T-helper 2 cell (primary cell): ENCODE measurements around the gene CCDC71.
A peak's percentile ranks its signal among the peaks of the same experiment; 100 is the strongest.

Source experiments
- DNase-seq, 5 experiments: peaks; one replicate each; pipeline versions ENCODE4 v3.0.0 to v3.0.0-alpha.2; 2012 to 2022
- total RNA-seq, 2 donors: gene quantifications; one replicate each; lab custom pipeline; 2026; lab: John Stamatoyannopoulos, UW

Gene CCDC71
- total RNA-seq, result 4.7 to 10.4 reads per million in 2 donors

DNA sequence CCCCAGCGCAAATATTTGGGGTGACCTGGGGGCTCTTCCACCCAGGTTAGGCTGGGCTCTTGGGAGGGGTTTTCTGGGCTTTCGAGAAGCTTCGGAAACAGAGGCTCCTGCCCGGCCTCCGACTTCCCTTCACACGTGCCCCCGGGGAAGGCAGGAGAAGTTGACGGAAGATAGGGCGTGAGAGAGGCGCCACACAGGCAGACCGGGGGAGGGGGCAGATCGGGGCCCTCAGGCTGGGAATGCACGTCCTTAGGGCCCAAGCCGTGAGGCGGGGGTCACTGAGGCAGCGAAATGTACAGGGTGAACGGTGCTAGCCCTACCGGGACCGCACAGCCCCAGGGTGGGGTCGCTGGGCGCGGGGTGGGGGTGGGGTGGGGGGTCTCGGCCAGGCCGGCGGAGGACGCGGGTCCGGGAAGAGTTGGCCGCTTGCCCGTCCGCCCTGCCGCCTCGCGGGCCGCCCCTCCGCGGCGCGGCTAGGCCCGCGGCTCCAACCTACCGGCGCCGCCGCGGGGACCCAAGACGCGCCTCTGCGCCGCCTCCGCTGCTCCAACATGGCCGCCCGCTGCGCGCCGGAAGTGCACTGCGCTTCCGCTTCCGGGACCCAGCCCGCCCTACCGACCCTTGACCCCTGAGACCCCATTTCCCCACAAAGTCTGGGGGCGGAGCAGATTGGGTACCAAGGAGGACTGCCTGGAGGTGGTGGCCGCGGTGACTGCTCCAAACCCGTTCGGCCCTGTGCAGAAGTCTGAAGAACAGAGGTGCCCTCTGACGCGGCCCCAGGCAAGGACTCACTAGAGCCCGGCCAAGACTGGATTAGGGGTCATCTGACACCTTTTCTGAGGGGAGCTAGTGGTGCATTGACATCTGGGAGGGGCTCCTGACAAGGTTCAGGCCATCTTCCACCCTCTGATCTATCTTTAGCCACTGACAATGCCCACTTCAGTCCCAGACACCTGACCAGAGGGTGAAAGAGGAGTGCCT is at the start of gene CCDC71:
Gene CCDC71 (minus strand): TSS at position 561 of the 981 bp plus-strand sequence. CDS start 2,123 bp downstream, outside the sequence.
- DNase-seq, result peak; percentile 52 to 89 (median 60)

GRCh38 chr3:49213998-49214397 is 47.9 kb upstream of the CCDC71 start:
- no peak for DNase-seq

GRCh38 chr3:49213541-49213943 is 47.4 kb upstream of the CCDC71 start:
- no peak for DNase-seq

DNA sequence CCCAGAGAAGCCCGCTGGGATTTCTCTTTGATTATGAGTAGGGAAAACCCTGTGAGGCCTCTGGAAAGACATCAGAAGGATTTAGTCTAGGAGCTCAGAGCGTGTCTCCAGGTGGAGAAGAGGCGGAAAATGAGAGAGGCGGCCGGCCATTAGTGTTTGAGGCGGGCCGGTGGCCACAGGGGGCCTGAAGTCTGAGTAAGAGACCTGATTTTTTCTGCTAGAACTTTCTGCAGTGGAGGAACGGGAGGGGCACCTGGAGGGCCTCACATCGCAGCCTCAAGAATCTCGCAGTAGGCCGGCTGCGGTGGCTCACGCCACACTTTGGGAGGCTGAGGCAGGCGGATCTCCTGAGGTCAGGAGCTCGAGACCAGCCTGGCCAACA is 33.8 kb upstream of the CCDC71 start:
- no peak for DNase-seq

- DNase-seq, result peak in 1 of 5 experiments; percentile 6
Measured at GRCh38 chr3:49199239-49199899, 33.2 kb upstream of the CCDC71 start.

GRCh38 chr3:49198611-49199230 is 32.6 kb upstream of the CCDC71 start:
- DNase-seq, result no peak

DNA sequence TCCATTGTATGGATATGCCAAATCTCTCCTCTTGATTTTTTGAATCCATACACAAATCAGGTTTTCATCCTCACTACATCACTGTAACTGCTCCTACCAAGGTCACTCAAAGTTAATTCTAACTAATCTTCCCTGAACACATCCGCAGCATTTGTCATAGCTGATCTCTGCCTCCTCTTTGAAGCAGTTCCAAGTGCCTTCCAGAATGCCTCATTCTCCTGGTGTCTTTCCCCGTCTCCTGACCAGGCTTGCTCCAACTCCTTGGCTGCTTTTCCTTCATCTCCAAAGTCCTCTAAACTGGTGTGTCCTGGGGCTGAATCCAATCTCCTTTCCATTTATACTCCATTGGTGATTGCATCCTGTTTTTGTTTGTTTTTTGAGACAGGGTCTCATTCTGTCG is 32.0 kb upstream of the CCDC71 start:
- DNase-seq, result no peak

DNA sequence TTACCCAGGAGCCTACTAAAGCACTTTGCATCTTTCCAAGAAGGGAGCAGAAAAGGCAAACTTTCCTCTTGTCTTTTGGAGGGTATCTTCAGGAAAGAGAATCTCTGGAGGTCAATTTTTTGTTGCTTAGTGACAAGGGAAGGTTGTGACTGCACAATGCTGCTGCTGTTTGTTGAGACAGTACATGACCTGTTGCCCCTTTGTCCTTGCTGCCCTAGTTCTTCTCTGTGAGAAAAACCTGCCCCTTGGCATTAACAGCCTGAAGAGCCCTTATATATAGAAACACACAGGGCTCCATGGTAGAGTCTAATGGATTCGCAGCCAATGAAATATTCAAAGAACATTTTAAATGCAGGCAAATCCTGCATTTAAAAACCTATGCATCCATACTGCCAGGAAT is 25.6 kb upstream of the CCDC71 start:
- no peak for DNase-seq

DNA sequence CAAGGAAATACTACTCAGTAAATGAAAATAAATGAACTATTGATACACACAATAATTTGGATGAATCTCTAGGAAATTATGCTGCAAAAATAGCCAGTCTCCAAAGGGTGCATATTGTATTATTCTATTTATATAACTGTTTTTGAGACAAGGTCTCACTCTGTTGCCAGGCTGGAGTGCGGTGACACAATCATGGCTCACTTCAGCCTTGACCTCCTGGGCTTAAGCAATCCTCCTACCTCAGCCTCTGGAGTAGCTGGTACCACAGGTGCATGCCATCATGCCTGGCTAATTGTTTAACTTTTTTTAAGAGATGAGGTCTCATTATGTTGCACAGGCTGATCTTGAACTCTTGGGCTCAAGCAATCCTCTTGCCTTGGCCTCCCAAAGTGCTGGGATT is 17.7 kb upstream of the CCDC71 start:
- no peak for DNase-seq

GRCh38 chr3:49182682-49183081 is 16.6 kb upstream of the CCDC71 start:
- DNase-seq, result no peak

DNA sequence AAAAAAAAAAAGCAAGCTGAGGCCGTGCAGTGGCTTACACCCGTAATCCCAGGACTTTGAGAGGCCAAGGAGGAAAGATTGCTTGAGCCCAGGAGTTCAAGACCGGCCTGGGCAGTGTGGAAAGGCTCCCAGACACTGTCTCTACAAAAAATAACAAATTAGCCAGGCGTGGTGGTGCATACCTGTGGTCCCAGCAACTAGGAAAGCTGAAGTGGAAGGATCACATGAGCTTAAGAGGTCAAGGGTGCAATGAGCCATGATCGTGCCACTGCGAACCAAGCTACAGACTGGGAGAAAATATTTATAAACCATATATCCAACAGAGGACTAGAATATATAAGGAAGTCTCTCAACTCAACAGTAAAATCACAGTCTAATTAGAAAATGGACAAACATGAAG is 15.2 kb upstream of the CCDC71 start:
- DNase-seq, result no peak

DNA sequence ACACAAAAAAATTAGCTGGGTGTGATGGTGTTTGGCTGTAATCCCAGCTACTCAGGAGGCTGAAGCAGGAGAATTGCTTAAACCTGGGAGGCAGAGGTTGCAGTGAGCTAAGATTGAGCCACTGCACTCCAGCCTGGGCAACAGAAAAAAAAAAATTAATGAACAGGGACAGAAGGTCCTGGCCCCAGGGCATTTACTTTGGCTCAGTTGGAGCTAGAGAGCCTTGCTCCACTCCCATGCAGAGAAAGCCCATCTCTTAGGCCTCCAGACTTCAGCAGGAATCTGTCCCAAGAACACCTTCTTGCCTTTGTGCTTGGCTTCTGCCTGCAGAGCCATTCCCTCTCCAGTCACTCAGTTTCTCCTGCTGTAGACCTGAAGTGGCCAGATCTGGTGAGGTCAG is 14.0 kb upstream of the CCDC71 start:
- no peak for DNase-seq

- DNase-seq, result no peak
Measured at GRCh38 chr3:49177073-49177472, 10.9 kb upstream of the CCDC71 start.

DNA sequence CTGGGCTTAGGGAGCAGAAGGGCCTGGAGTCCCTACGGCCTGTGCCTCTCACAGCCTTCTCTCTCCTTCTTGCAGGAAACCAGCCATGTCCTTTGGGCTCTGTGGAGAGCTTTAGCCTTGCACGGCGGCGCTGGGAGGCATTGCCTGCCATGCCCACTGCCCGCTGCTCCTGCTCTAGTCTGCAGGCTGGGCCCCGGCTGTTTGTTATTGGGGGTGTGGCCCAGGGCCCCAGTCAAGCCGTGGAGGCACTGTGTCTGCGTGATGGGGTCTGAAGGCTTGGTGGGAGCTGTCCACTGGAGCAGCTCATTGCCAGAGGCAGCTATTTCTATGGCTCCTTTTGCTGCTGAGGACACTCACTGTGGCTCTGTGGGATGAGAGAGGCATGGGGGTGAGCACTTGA is 9.4 kb upstream of the CCDC71 start:
- no peak for DNase-seq

DNA sequence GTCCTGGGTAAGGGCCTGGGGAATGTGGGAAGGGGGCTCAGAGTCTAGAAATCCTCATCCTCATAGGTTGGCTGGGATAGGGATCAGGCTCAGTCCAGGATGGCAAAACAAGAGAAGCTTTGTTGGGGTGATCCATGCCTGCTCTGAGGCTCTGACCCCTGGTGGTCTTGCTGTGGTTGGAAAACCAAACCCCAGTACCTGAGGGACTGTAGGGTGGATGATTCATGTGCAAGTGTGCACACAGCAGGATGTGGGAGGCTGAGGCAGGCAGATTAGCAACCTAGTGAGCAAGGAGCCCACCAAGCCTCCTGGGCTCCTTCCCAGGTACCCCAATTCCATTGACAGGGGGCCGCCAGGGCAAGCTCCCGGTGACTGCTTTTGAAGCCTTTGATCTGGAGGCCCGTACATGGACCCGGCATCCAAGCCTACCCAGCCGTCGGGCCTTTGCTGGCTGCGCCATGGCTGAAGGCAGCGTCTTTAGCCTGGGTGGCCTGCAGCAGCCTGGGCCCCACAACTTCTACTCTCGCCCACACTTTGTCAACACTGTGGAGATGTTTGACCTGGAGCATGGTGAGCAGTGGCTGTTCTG is 8.4 kb upstream of the CCDC71 start:
- DNase-seq, result no peak

DNA sequence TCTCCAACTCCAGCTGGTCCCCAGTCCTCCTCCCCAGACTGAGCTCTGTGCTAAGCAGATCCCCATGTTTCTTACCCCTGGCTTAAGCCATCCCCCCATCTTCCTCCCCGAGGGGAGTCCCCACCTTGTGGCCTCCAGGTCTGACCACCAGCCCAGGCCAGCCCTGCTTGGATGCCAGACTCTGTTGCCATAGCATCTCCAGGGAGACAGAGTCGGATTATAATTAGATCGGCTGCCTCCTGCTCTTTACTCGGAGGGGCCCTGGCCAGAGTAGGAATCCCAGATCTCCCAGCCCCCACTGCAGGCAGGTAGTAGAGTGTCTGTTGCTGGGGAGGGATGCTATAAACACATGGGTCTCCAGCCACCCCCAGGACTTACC is 7.7 kb upstream of the CCDC71 start:
- DNase-seq, result no peak

DNA sequence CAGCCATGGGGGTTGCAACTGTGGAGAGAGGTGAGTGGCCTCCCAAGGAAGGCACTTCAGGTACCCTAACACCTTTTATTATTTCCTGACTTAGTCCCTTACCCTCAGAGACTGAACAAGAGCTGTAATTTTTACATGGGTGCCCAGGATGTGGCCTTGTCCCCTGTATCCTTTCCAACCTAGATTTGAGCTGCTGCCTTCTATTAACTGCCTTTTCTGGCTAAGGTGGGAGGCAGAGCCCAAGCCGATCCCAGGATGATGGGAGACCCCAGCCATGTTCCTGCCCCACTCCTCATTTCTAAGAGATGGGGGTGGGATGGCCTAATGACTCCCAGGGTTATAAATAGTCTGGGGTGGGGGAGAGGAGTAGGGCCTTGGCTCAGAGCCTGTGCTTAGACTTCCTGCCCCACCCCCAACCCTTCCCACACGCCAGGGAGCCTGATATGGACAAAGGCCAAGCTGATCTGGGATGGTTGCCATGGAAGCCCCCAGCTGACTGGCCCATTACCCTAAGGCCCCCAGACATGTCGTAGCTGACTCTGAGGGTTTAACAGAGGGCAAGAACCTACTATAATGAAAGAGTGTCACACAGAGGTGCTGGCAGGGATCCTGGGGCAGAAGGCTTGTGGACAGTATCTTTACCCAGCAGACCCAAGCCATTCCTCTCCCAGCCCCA is 7.1 kb upstream of the CCDC71 start:
- no peak for DNase-seq

- no peak for DNase-seq
Measured at GRCh38 chr3:49172551-49173041, 6.5 kb upstream of the CCDC71 start.

DNA sequence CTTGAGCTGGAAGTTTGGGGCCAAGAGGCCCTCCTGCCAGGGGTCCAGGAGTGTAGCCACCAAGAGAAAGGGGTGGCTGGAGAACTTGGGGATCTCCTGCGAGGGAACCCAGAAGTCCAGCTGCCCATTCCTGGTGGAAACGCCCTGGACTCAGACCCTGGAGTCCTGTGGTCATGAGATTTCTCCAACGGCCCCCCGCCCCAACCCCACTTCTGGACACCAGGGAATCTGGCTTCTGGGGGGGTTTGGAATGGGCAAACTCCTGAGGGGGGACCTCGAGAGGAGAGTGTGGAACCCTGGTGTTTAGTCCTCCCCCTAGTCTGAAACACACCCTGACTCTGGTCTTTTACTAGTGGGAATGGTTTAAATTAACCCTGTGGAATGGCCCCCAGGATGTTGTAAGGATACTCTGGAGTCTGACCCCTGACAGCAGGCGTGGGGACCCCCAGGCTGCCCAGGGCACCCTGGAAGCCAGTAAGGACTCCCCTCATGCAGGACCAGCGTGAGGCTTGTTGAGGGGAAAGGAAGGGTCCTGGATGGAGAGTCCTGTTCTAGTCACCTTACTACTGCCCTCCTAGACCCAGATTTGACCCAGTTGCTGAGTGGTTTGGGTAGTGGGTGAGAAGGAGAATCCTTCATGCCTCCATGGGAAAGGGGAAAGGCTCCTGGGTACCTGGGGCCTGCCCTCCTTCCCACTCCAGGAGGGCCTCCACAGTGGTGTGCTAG is 5.8 kb upstream of the CCDC71 start:
- DNase-seq, result no peak

GRCh38 chr3:49171119-49171774 is 5.1 kb upstream of the CCDC71 start, which contains the start of gene KLHDC8B:
Gene KLHDC8B, plus strand, starts transcription at chr3:49171598. Its CDS starts 1,172 bp downstream, at chr3:49172770.
- DNase-seq, result peak; percentile 63 to 77 (median 73)

GRCh38 chr3:49170744-49171118 is 4.6 kb upstream of the CCDC71 start:
- DNase-seq, result no peak
